H1 (cell line): ENCODE data around the gene SLIT2. TPM values are rescaled to one million over a fixed set of nuclear protein-coding genes. Genes with fewer than 3 reads are reported as not detected.
A peak's percentile ranks its signal among the peaks of the same experiment; 100 is the strongest.

Experiments used
- ATF2 ChIP-seq: IDR thresholded peaks from 2 replicates; pipeline ENCODE4 v1.6.1; 2012; ENCODE audit warnings: low read length, inconsistent platforms
- ATF3 ChIP-seq: IDR thresholded peaks from 2 replicates; pipeline ENCODE4 v1.6.1; 2011; ENCODE audit warnings: low read depth, mild to moderate bottlenecking, low read length; ENCODE audit not compliant: insufficient read depth
- BACH1 ChIP-seq: IDR thresholded peaks from 2 replicates; pipeline ENCODE4 v1.6.1; 2012; ENCODE audit warnings: low read length, improper control_type of control experiment
- CEBPB ChIP-seq: IDR thresholded peaks from 2 replicates; pipeline ENCODE4 v1.6.1; 2012; ENCODE audit warnings: low read depth, low read length
- CREB1 ChIP-seq: IDR thresholded peaks from 2 replicates; pipeline ENCODE4 v1.6.1; 2012; ENCODE audit warnings: inconsistent platforms
- E2F6 ChIP-seq: IDR thresholded peaks from 2 replicates; pipeline ENCODE4 v1.6.1; 2012; ENCODE audit warnings: inconsistent platforms
- FOSL1 ChIP-seq: IDR thresholded peaks from 2 replicates; pipeline ENCODE4 v1.6.1; 2011; ENCODE audit warnings: mild to moderate bottlenecking, low read depth, low read length, moderate library complexity; ENCODE audit not compliant: insufficient read depth
- GTF2F1 ChIP-seq: IDR thresholded peaks from 2 replicates; pipeline ENCODE4 v1.6.1; 2012; ENCODE audit warnings: low read depth, low read length, improper control_type of control experiment, borderline replicate concordance
- HDAC2 ChIP-seq, 2 experiments: fragments of 300-600 bp in 1 of 2; sonication (generic) in 1 of 2; IDR thresholded peaks; 2 replicates each; pipeline ENCODE4 v1.6.1; 2011 to 2012; ENCODE audit warnings: low read depth in 2 of 2, low read length in 2 of 2, mild to moderate bottlenecking in 2 of 2, moderate library complexity in 2 of 2, borderline replicate concordance in 1 of 2, inconsistent platforms in 1 of 2
- HDAC6 ChIP-seq: IDR thresholded peaks from one replicate; pipeline ENCODE4 v1.7.1; 2012; ENCODE audit warnings: low read depth, mild to moderate bottlenecking, inconsistent platforms, low read length, moderate library complexity
- JUN ChIP-seq: IDR thresholded peaks from 2 replicates; pipeline ENCODE4 v1.6.1; 2011; ENCODE audit warnings: low read depth, mild to moderate bottlenecking, improper control_type of control experiment, low read length
- JUND ChIP-seq: IDR thresholded peaks from 2 replicates; pipeline ENCODE4 v1.6.1; 2011; ENCODE audit warnings: mild to moderate bottlenecking, improper control_type of control experiment, low read length
- KDM5A ChIP-seq: fragments of 200-600 bp; IDR thresholded peaks from 2 replicates; pipeline ENCODE4 v1.7.1; 2012; ENCODE audit warnings: mild to moderate bottlenecking, low read length, inconsistent platforms, mixed read lengths
- MAFK ChIP-seq: IDR thresholded peaks from 2 replicates; pipeline ENCODE4 v1.6.1; 2012; ENCODE audit warnings: low read depth, mild to moderate bottlenecking, improper control_type of control experiment, low read length
- PHF8 ChIP-seq: fragments of 200-600 bp; sonication (generic); conservative IDR thresholded peaks from 2 replicates; pipeline ENCODE4 v1.7.1; 2012; ENCODE audit warnings: low read depth, mild to moderate bottlenecking, inconsistent platforms, low read length, moderate library complexity
- POLR2A ChIP-seq, 2 experiments: IDR thresholded peaks; 1 replicate in 1 of 2; 2 replicates in 1 of 2; pipeline ENCODE4 v1.6.1; 2011; ENCODE audit warnings: low read depth in 2 of 2, low read length in 2 of 2, mild to moderate bottlenecking in 2 of 2; ENCODE audit errors: control extremely low read depth in 1 of 2
- RBBP5 ChIP-seq: IDR thresholded peaks from 2 replicates; pipeline ENCODE4 v1.7.1; 2012; ENCODE audit warnings: low read depth, mild to moderate bottlenecking, inconsistent platforms, low read length, moderate library complexity, borderline replicate concordance
- RFX5 ChIP-seq: IDR thresholded peaks from 2 replicates; pipeline ENCODE4 v1.6.1; 2011; ENCODE audit warnings: low read depth, low read length, improper control_type of control experiment, borderline replicate concordance
- SP4 ChIP-seq: IDR thresholded peaks from 2 replicates; pipeline ENCODE4 v1.6.1; 2012; ENCODE audit warnings: low read length, inconsistent platforms
- SRF ChIP-seq: IDR thresholded peaks from 2 replicates; pipeline ENCODE4 v1.6.1; 2011; ENCODE audit warnings: mild to moderate bottlenecking, low read depth, low read length, moderate library complexity
- SUZ12 ChIP-seq: fragments of 200-600 bp; sonication (generic); IDR thresholded peaks from 2 replicates; pipeline ENCODE4 v1.6.1; 2012; ENCODE audit warnings: mild to moderate bottlenecking, inconsistent platforms, low read length, moderate library complexity, mixed read lengths
- ZNF274 ChIP-seq: IDR thresholded peaks from 2 replicates; pipeline ENCODE4 v1.7.0; 2012; ENCODE audit warnings: low read length, borderline replicate concordance; ENCODE audit errors: extremely low read depth
- polyA plus RNA-seq, 7 experiments: library from polyadenylated mRNA; depleted of rRNA in 3 of 7; stranded (reverse) in 5 of 7; unstranded in 2 of 7; fragments of >200 nt in 5 of 7; fragments of 200-250 nt in 2 of 7; gene quantifications; 1 replicate in 5 of 7; 2 replicates in 1 of 7; 4 replicates in 1 of 7; pipeline versions ENCODE4 v1.2.1 to v1.2.3, GENCODE V29; 2011 to 2013; ENCODE audit warnings: missing spikeins in 2 of 7, mixed read lengths in 2 of 7
- total RNA-seq: library from RNA; stranded (reverse); fragmentation: NEBNext Ultra II Directional; extraction: Animal tissue kit (Norgen Biotek cat#: 25700); gene quantifications from 2 replicates; pipeline ENCODE4 v1.2.1, GENCODE V29; 2021

The SLIT2 gene
- total and polyA plus RNA-seq, 2 of the 8 experiments (the other 6 are each of a cell fraction or from before 2014, with no cell fraction given), result 2.0 to 13.7 TPM

- TF ChIP-seq RBBP5, result no peak; the same call in 1 of the 2 replicates
- TF ChIP-seq SRF, result no peak
- TF ChIP-seq CREB1, result no peak
- no peak for TF ChIP-seq ZNF274
- TF ChIP-seq MAFK, result no peak
- no peak for TF ChIP-seq JUN
- TF ChIP-seq SUZ12, result no peak
- no peak for TF ChIP-seq JUND
- no peak for TF ChIP-seq ATF3
- no peak for TF ChIP-seq RFX5
- no peak for TF ChIP-seq SP4
- peak; percentile 76 to 77; a peak in 2 of 3 replicates for TF ChIP-seq POLR2A (IDR thresholded peaks at IDR 0.05; ENCODE audit: control extremely low read depth in 1 of 2, low read depth in 2 of 2, low read length in 2 of 2)
- TF ChIP-seq KDM5A, result no peak
- TF ChIP-seq GTF2F1, result peak; percentile 90; the same call in 1 of the 2 replicates
- no peak for TF ChIP-seq CEBPB
- peak; percentile 87 for TF ChIP-seq E2F6
- TF ChIP-seq HDAC6, result no peak
- no peak for TF ChIP-seq ATF2
- no peak for TF ChIP-seq HDAC2 (IDR thresholded peaks at IDR 0.05; ENCODE audit: borderline replicate concordance in 1 of 2, low read depth in 2 of 2, low read length in 2 of 2)
- peak; percentile 64 for TF ChIP-seq PHF8
- TF ChIP-seq BACH1, result no peak
- no peak for TF ChIP-seq FOSL1
These were observed at the start of gene SLIT2 (continued) for GRCh38 chr4:20251796-20252655.
